Trophoblast cell (in vitro differentiated cells and primary cell): ENCODE data around the gene OR6C75.
"Not testable (repeated sequence)": the region's sequence is repeated elsewhere in the genome, so short reads cannot be mapped to it uniquely, and the experiment has no call there.

Experiments used
- DNase-seq, 2 donors: peaks; one replicate each; pipeline ENCODE4 v3.0.0-alpha.2; 2016
- H2AFZ ChIP-seq: 2 replicates; pipeline ENCODE4 v1.6.1; 2013; ENCODE audit warnings: low read length, moderate library complexity, mild to moderate bottlenecking; ENCODE audit not compliant: insufficient read depth, poor library complexity
- H2AK5ac ChIP-seq: 2 replicates; pipeline ENCODE4 v1.6.1; 2013; ENCODE audit warnings: mild to moderate bottlenecking, low read length
- H2BK120ac ChIP-seq: 2 replicates; pipeline ENCODE4 v1.6.1; 2013; ENCODE audit warnings: low read length, mild to moderate bottlenecking, moderate library complexity; ENCODE audit not compliant: insufficient read depth, poor library complexity
- H2BK12ac ChIP-seq: 2 replicates; pipeline ENCODE4 v1.6.1; 2013; ENCODE audit warnings: mild to moderate bottlenecking, low read length, moderate library complexity
- H2BK5ac ChIP-seq: 2 replicates; pipeline ENCODE4 v1.6.1; 2013; ENCODE audit warnings: low read length, low read depth, moderate library complexity, mild to moderate bottlenecking; ENCODE audit not compliant: poor library complexity
- H3K14ac ChIP-seq: 2 replicates; pipeline ENCODE4 v1.6.1; 2013; ENCODE audit warnings: mild to moderate bottlenecking, low read length
- H3K18ac ChIP-seq: 2 replicates; pipeline ENCODE4 v1.6.1; 2013; ENCODE audit warnings: mild to moderate bottlenecking, low read length
- H3K23ac ChIP-seq: 2 replicates; pipeline ENCODE4 v1.6.1; 2013; ENCODE audit warnings: low read length
- H3K27ac ChIP-seq: 2 replicates; pipeline ENCODE4 v1.5.1; 2013; ENCODE audit warnings: low read depth, mild to moderate bottlenecking, inconsistent platforms, low read length, moderate library complexity
- H3K27me3 ChIP-seq: 2 replicates; pipeline ENCODE4 v1.6.1; 2013; ENCODE audit warnings: inconsistent platforms, mild to moderate bottlenecking, low read length, moderate library complexity; ENCODE audit not compliant: insufficient read depth
- H3K36me3 ChIP-seq, 2 experiments: 1 replicate in 1 of 2; 2 replicates in 1 of 2; pipeline ENCODE4 v1.6.1; 2013; ENCODE audit warnings: low read length in 2 of 2, mild to moderate bottlenecking in 2 of 2, moderate library complexity in 1 of 2; ENCODE audit not compliant: insufficient read depth in 2 of 2, control insufficient read depth in 1 of 2
- H3K4ac ChIP-seq: 2 replicates; pipeline ENCODE4 v1.6.1; 2013; ENCODE audit warnings: low read depth, mild to moderate bottlenecking, low read length, moderate library complexity
- H3K4me1 ChIP-seq, 2 experiments: 1 replicate in 1 of 2; 2 replicates in 1 of 2; pipeline ENCODE4 v1.6.1; 2013; ENCODE audit warnings: low read length in 2 of 2, mild to moderate bottlenecking in 2 of 2, moderate library complexity in 1 of 2; ENCODE audit not compliant: insufficient read depth in 2 of 2, control insufficient read depth in 1 of 2
- H3K4me2 ChIP-seq: 2 replicates; pipeline ENCODE4 v1.6.1; 2013; ENCODE audit warnings: inconsistent platforms, mild to moderate bottlenecking, low read length, moderate library complexity
- H3K4me3 ChIP-seq: 2 replicates; pipeline ENCODE4 v1.5.1; 2013; ENCODE audit warnings: mild to moderate bottlenecking, low read depth, low read length, inconsistent platforms
- H3K79me1 ChIP-seq: one replicate; pipeline ENCODE4 v1.6.1; 2013; ENCODE audit warnings: low read length
- H3K79me2 ChIP-seq: 2 replicates; pipeline ENCODE4 v1.6.1; 2013; ENCODE audit warnings: low read length, mild to moderate bottlenecking; ENCODE audit not compliant: control insufficient read depth, insufficient read depth, poor library complexity
- H3K9ac ChIP-seq: 2 replicates; pipeline ENCODE4 v1.6.1; 2013; ENCODE audit warnings: mild to moderate bottlenecking, low read length
- H3K9me3 ChIP-seq: 2 replicates; pipeline ENCODE4 v1.6.1; 2013; ENCODE audit warnings: low read depth, mild to moderate bottlenecking, control low read depth, inconsistent platforms, low read length; ENCODE audit not compliant: insufficient read depth
- H4K12ac ChIP-seq: 2 replicates; pipeline ENCODE4 v1.6.1; 2013; ENCODE audit warnings: low read depth, mild to moderate bottlenecking, low read length, moderate library complexity
- H4K8ac ChIP-seq: 2 replicates; pipeline ENCODE4 v1.6.1; 2013; ENCODE audit warnings: low read depth, mild to moderate bottlenecking, low read length, moderate library complexity
- H4K91ac ChIP-seq: one replicate; pipeline ENCODE4 v1.6.1; 2013; ENCODE audit warnings: low read depth, mild to moderate bottlenecking, low read length, moderate library complexity
- WGBS: extraction: QIAGEN DNeasy Blood & Tissue Kit; methylation state at CpG from one replicate; pipeline ENCODE4 v1.1.7; 2013; ENCODE audit warnings: missing lambda C conversion rate; ENCODE audit not compliant: insufficient read length, insufficient coverage; ENCODE audit errors: extremely low coverage; 5-methylcytosine and 5-hydroxymethylcytosine counted together

The OR6C75 gene

DNA sequence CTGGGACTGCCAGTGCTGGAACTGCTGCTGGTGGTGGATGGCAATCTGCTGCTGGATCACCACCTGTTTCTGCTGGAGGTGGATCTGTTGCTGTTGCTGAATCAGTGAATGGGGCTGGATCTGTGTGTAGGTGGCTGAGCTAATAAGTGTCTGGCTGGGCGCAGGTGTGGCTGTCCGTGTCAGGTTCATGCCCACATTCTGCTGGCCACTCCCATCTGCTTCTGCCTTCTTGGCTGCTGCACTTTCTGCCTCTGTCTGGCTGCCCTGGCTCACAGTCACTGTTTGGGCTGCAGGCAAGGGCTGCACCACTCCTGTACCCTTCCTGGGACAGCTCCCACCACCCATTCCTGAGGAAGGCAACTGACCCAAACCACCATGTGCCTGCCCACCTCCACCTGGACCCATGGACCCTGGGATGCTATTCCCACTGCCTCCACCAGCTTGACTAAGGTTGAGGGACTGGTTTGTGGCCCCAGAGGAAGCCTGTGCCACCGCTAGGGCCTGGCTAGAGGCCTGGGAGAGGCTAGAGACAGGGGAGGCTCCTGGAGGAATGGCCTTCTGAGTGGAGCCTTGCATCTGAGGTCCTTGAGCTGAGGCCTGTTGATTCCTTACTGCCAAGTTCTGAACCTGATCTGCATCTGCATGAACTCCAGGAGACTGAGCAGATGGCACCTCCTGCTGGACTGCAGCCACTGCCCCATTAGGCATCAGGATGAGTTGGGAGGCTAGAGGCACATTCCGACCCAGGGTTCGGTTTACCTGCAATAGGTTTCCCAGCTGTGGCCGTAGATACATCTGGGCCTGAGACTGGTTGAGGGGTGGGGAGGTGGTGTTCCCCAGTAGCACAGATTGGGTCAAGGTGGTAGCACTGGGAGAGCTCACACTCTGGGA, 51.0 kb downstream of the OR6C75 start:
- not testable (repeated sequence) for H2AFZ ChIP-seq, H3K14ac ChIP-seq, H2BK5ac ChIP-seq, H3K4me1 ChIP-seq, H3K27me3 ChIP-seq, H3K27ac ChIP-seq, H3K9me3 ChIP-seq, H4K8ac ChIP-seq, H2BK120ac ChIP-seq, H3K9ac ChIP-seq, H3K4me2 ChIP-seq, H3K23ac ChIP-seq, H3K36me3 ChIP-seq, H2AK5ac ChIP-seq, H3K79me1 ChIP-seq, H3K4me3 ChIP-seq, H4K91ac ChIP-seq, H3K18ac ChIP-seq, H2BK12ac ChIP-seq, H3K79me2 ChIP-seq, H4K12ac ChIP-seq, H3K4ac ChIP-seq
- peak in 1 of 2 donors; percentile 29 for DNase-seq
- WGBS = no CpG with 5 or more reads among the region's 6 CpGs

DNA sequence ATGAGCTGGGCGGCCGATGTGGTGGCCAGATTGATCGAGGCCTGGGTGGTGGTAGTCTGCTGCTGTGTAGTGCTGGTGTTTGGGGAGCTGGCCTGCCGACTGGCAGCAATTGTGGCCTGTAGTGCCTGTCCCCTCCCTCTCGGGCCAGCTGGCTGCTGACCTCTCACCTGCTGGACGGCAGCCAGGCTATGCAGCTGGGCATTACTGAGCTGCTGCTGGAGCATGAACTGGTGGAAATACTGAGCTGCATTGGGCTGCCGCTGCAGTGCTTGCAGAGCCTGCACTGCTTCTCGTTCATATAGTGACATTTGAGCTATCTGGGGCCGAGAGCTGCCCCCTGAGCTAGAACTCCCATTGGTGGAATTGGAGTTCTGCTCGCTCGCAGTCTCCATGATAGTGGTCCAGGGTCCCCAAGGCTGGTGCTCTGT, 51.6 kb downstream of the OR6C75 start:
- not testable (repeated sequence) for H3K4me2 ChIP-seq, H2AK5ac ChIP-seq, H3K14ac ChIP-seq, H2BK5ac ChIP-seq, H4K8ac ChIP-seq, H3K79me1 ChIP-seq, H3K4me3 ChIP-seq, H3K18ac ChIP-seq, H2BK12ac ChIP-seq, H3K9me3 ChIP-seq, H3K27me3 ChIP-seq, H4K12ac ChIP-seq, H2AFZ ChIP-seq, H3K36me3 ChIP-seq, H3K27ac ChIP-seq, H3K4me1 ChIP-seq, H3K9ac ChIP-seq, H3K4ac ChIP-seq, H3K79me2 ChIP-seq, H2BK120ac ChIP-seq, H3K23ac ChIP-seq, H4K91ac ChIP-seq
- WGBS = no CpG with 5 or more reads among the region's 11 CpGs
- DNase-seq = peak in 1 of 2 donors; percentile 32

DNA sequence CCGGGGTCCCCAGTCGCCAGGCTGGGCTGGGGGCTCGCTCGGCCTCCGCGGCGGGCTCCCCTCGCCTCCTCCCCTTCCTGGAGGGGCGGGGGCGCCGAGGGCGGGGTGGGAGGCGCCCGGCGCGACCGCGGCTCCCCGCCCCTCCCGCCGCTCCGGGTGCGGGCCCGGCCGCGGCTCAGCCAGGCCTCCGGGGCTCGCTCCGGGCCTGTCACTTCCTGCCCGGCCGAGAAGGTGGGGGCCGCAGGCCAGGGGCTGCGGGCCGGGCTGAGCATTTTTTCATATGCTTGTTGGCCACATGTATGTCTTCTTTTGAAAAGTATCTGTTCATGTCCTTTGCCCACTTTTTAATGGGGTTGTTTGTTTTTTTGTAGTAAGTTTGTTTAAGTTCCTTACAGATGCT, 52.1 kb downstream of the OR6C75 start:
- H3K23ac ChIP-seq = not testable (repeated sequence)

DNA sequence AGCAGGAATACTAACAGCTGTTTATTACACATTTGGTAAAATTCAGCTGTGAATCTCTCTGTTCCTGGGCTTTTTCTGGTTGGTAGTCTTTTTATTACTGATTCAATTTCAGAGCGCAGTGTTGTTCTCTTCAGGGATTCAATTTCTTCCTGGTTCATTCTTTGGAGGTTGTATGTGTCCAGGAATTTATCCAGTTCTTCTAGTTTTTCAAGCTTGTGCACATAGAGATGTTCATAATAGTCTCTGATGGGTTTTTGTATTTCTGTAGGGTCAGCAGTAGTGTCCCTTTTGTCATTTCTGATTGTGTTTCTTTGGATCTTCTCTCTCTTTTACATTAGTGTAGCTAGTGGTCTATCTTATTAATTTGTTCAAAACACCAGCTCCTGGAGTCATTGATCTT, 54.2 kb downstream of the OR6C75 start:
- no peak overlapping the region for H3K27ac ChIP-seq
- no peak overlapping the region for H2AK5ac ChIP-seq
- peak in 1 of 2 donors; percentile 87 for DNase-seq
- no peak overlapping the region for H3K14ac ChIP-seq
- H3K18ac ChIP-seq = no peak overlapping the region
- WGBS = no CpG with 5 or more reads among the region's 1 CpG
- H3K23ac ChIP-seq = no peak overlapping the region
- H3K79me2 ChIP-seq = no peaks in the 10 kb centered on the region
- H4K8ac ChIP-seq = no peak overlapping the region
- no peak overlapping the region for H2BK120ac ChIP-seq
- no peaks in the 10 kb centered on the region for H3K36me3 ChIP-seq
- H3K4ac ChIP-seq = no peak overlapping the region
- no peak overlapping the region for H2BK5ac ChIP-seq
- H4K91ac ChIP-seq = no peak overlapping the region
- H4K12ac ChIP-seq = no peak overlapping the region
- H2BK12ac ChIP-seq = no peak overlapping the region
- no peaks in the 10 kb centered on the region for H3K9me3 ChIP-seq
- H3K27me3 ChIP-seq = no peaks in the 10 kb centered on the region
- no peak overlapping the region for H3K9ac ChIP-seq
- H3K4me1 ChIP-seq = peaks cover 3 to 4% of the 10 kb centered on the region in 2 experiments
- H3K79me1 ChIP-seq = no peaks in the 10 kb centered on the region
- no peak overlapping the region for H2AFZ ChIP-seq
- no peak overlapping the region for H3K4me2 ChIP-seq
- H3K4me3 ChIP-seq = no peak overlapping the region

More for the DNA sequence above, 52.1 kb downstream of the OR6C75 start:
- not testable (repeated sequence) for H3K9ac ChIP-seq, H2BK120ac ChIP-seq, H2AFZ ChIP-seq, DNase-seq, H3K4me2 ChIP-seq, H3K4me3 ChIP-seq, H4K8ac ChIP-seq, H3K36me3 ChIP-seq, H2BK5ac ChIP-seq, H3K4me1 ChIP-seq, H3K18ac ChIP-seq, H3K79me1 ChIP-seq, H4K91ac ChIP-seq, H2AK5ac ChIP-seq, H3K14ac ChIP-seq, H3K27ac ChIP-seq, H3K27me3 ChIP-seq, H3K4ac ChIP-seq, H2BK12ac ChIP-seq, H4K12ac ChIP-seq, H3K79me2 ChIP-seq, H3K9me3 ChIP-seq
- no CpG with 5 or more reads among the region's 34 CpGs for WGBS
